ENCODE results near the gene ACSS1. TPM values are rescaled to one million over a fixed set of nuclear protein-coding genes. Genes with fewer than 3 reads are reported as not detected.

Gene ACSS1
- total RNA-seq, 1 experiment from 2014 or later: 0.61 TPM

- H3K23ac ChIP-seq (ENCODE audit: insufficient read length, low read depth, low read length): no peak overlapping the region
- no peaks in the 10 kb centered on the region for H4K20me1 ChIP-seq (ENCODE audit: control insufficient read depth, insufficient read depth, insufficient read length)
- peak overlapping the region; percentile 76 for H3K4me2 ChIP-seq (ENCODE audit: insufficient read depth, insufficient read length, low read length)
Observed at GRCh38 chr20:25083773-25084625, 26.1 kb upstream of the ACSS1 start.

More at GRCh38 chr20:25083773-25084625, 26.1 kb upstream of the ACSS1 start:
- Histone ChIP-seq H3K56ac (ENCODE audit: insufficient read length, low read depth, low read length) (no peak overlapping the region), H3K9ac (ENCODE audit: extremely low read depth, insufficient read length, low read length) (no peak overlapping the region), H3K14ac (ENCODE audit: insufficient read depth, low read length) (no peak overlapping the region), H3K9me3 (ENCODE audit: control insufficient read depth, low read depth, low read length) (no peaks in the 10 kb centered on the region), H3K23me2 (ENCODE audit: insufficient read length, low read depth, low read length, poor library complexity, severe bottlenecking) (peaks cover 14% of the 10 kb centered on the region), H3K79me2 (ENCODE audit: insufficient read depth, low read length) (no peaks in the 10 kb centered on the region), H4K91ac (ENCODE audit: insufficient read length, low read depth, low read length) (no peak overlapping the region), H3K27me3 (ENCODE audit: insufficient read depth, low read length) (peaks cover 66% of the 10 kb centered on the region), H4K8ac (replicated peaks; ENCODE audit: insufficient read length, low read depth, low read length) (no peak overlapping the region), H3T11ph (ENCODE audit: low read length) (no peak overlapping the region), H3K27ac (ENCODE audit: insufficient read length, low read depth, low read length) (no peak overlapping the region), H2BK15ac (ENCODE audit: low read depth, low read length) (no peak overlapping the region), H3K18ac (ENCODE audit: insufficient read length, low read depth, low read length) (no peak overlapping the region), H3K79me1 (ENCODE audit: insufficient read depth, low read depth, low read length, poor library complexity, severe bottlenecking) (no peaks in the 10 kb centered on the region), H2AFZ (ENCODE audit: low read length) (no peak overlapping the region), H3K4me1 (ENCODE audit: insufficient read depth, low read length) (no peaks in the 10 kb centered on the region), H2BK20ac (ENCODE audit: low read depth, low read length, poor library complexity, severe bottlenecking) (no peak overlapping the region), H2BK120ac (ENCODE audit: low read depth, low read length, poor library complexity, severe bottlenecking) (no peak overlapping the region), H2AK5ac (ENCODE audit: insufficient read length, low read length) (no peak overlapping the region), H3K4ac (ENCODE audit: low read depth, low read length) (no peak overlapping the region), H2BK12ac (ENCODE audit: insufficient read length, low read depth, low read length) (no peak overlapping the region), H2BK5ac (ENCODE audit: insufficient read length, low read length) (no peak overlapping the region), H4K5ac (ENCODE audit: insufficient read length, low read depth, low read length) (no peak overlapping the region)
- peak; percentile 83 for TF ChIP-seq CTCF (conservative IDR thresholded peaks at IDR 0.05)
- Mint-ChIP-seq H3K4me3 (peak overlapping the region; percentile 50 to 80), H3K4me1 (peaks cover 24 to 25% of the 10 kb centered on the region in 2 experiments), H3K27ac (no peak overlapping the region), H3K9me3 (peaks cover 2 to 8% of the 10 kb centered on the region in 2 experiments; a peak in 2 of 5 replicates), H3K36me3 (ENCODE audit: insufficient read depth in 1 of 3, low read depth in 3 of 3) (no peaks in the 10 kb centered on the region; a peak in 1 of 7 replicates), H3K27me3 (ENCODE audit: low read depth) (peaks cover 98% of the 10 kb centered on the region)
- no CpG with 5 or more reads among the region's 54 CpGs for WGBS (ENCODE audit: extremely low coverage, insufficient read length, low lambda C conversion rate)
- peak; percentile 72 for DNase-seq

Data from H9 (cell line).